GM04503 (cell line): Measurements from ENCODE around the gene FKBP5.
"Not testable (repeated sequence)": the region's sequence is repeated elsewhere in the genome, so short reads cannot be mapped to it uniquely, and the experiment has no call there.

Experiments used
- DNase-seq: peaks from one replicate; pipeline ENCODE4 v3.0.0-alpha.2; 2012; ENCODE audit warnings: low read depth

FKBP5 gene

GRCh38 chr6:35690006-35690405 is 1.3 kb upstream of the FKBP5 start:
- not testable (repeated sequence) for DNase-seq

- no peak for DNase-seq
Measured at GRCh38 chr6:35687658-35688604, 784 bp downstream of the FKBP5 start.

- DNase-seq, result no peak
Measured at GRCh38 chr6:35686873-35687555, 1.7 kb downstream of the FKBP5 start.

GRCh38 chr6:35686436-35686835 is 2.3 kb downstream of the FKBP5 start:
- no peak for DNase-seq

- no peak for DNase-seq
Measured at GRCh38 chr6:35683267-35683666, 5.4 kb downstream of the FKBP5 start.

- no peak for DNase-seq
Measured at GRCh38 chr6:35681298-35681697, 7.4 kb downstream of the FKBP5 start.

GRCh38 chr6:35679399-35679798 is 9.3 kb downstream of the FKBP5 start:
- no peak for DNase-seq

GRCh38 chr6:35678814-35679213 is 9.9 kb downstream of the FKBP5 start:
- DNase-seq, result no peak

GRCh38 chr6:35678021-35678654 is 10.6 kb downstream of the FKBP5 start:
- no peak for DNase-seq

GRCh38 chr6:35677456-35677855 is 11.3 kb downstream of the FKBP5 start:
- DNase-seq, result no peak

GRCh38 chr6:35675871-35676459 is 12.8 kb downstream of the FKBP5 start:
- no peak for DNase-seq

- DNase-seq, result no peak
Measured at GRCh38 chr6:35674594-35674993, 14.1 kb downstream of the FKBP5 start.

GRCh38 chr6:35673755-35674154 is 15.0 kb downstream of the FKBP5 start:
- no peak for DNase-seq

- not testable (repeated sequence) for DNase-seq
Measured at GRCh38 chr6:35673284-35673666, 15.4 kb downstream of the FKBP5 start.

GRCh38 chr6:35670453-35670852 is 18.3 kb downstream of the FKBP5 start:
- DNase-seq, result not testable (repeated sequence)

- no peak for DNase-seq
Measured at GRCh38 chr6:35669451-35670045, 19.2 kb downstream of the FKBP5 start.

GRCh38 chr6:35668744-35669450 is 19.8 kb downstream of the FKBP5 start:
- DNase-seq, result no peak

- no peak for DNase-seq
Measured at GRCh38 chr6:35668096-35668495, 20.6 kb downstream of the FKBP5 start.

- no peak for DNase-seq
Measured at GRCh38 chr6:35665573-35665972, 23.1 kb downstream of the FKBP5 start.

GRCh38 chr6:35664945-35665344 is 23.8 kb downstream of the FKBP5 start:
- no peak for DNase-seq
